HEK293T (cell line): ENCODE data around the gene MRPL9.

ENCODE experiments used
- BHLHE40 ChIP-seq: fragments of 450-650 bp; IDR thresholded peaks from 2 replicates; pipeline ENCODE4 v1.6.1; 2016; ENCODE audit warnings: mild to moderate bottlenecking, moderate library complexity, borderline replicate concordance
- SP1 ChIP-seq: fragments of 450-650 bp; IDR thresholded peaks from 2 replicates; pipeline ENCODE4 v1.6.1; 2017

- TF ChIP-seq SP1: no peak
- no peak for TF ChIP-seq BHLHE40
Observed at GRCh38 chr1:151762941-151763921, at the start of gene MRPL9.
